Measurements from ENCODE around the gene HOXB2. TPM values are rescaled to one million over a fixed set of nuclear protein-coding genes. Genes with fewer than 3 reads are reported as not detected.

The HOXB2 gene
- total and polyA plus RNA-seq, 8 donors: 0.39 to 5.1 (median 1.8) TPM

DNA sequence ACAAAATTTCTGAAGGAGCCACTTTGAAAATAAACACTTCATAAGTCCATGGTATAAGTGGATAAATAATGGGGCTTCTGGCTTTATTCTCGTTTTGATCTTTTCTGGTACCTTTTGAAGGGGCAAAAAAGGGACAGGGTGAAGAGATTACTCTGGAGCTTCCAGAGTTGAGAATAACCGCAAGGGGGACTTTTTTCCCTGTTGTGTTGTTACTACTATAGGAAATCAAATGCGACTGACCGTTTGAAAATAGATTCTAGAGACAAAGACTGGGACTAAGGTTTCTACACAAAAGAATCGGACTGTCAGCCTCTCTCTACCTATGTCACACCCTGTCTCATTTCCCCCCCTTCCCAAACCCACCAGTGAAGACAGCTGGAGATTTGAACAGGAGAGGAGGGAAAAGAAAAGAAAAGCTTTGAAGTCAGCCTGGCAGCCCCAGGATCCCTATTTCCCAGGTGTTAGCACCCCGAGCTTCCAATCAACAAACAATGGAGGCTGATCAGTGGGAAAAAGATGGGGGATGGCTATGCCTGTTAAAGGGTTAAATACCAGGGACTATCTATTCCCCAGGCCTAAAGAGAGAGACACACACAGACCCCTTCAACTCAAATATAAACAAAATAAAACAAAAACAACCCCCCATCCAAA, 24.9 kb upstream of the HOXB2 start:
- H3K27me3 ChIP-seq: peaks cover 0 to 28% (median 2%) of the 10 kb centered on the region in 4 donors
- no peak overlapping the region for H3K27ac ChIP-seq
- no peaks in the 10 kb centered on the region for H3K4me1 ChIP-seq
- H3K36me3 ChIP-seq: no peaks in the 10 kb centered on the region
- no peak for ATAC-seq
- TF ChIP-seq, protein P1, sequence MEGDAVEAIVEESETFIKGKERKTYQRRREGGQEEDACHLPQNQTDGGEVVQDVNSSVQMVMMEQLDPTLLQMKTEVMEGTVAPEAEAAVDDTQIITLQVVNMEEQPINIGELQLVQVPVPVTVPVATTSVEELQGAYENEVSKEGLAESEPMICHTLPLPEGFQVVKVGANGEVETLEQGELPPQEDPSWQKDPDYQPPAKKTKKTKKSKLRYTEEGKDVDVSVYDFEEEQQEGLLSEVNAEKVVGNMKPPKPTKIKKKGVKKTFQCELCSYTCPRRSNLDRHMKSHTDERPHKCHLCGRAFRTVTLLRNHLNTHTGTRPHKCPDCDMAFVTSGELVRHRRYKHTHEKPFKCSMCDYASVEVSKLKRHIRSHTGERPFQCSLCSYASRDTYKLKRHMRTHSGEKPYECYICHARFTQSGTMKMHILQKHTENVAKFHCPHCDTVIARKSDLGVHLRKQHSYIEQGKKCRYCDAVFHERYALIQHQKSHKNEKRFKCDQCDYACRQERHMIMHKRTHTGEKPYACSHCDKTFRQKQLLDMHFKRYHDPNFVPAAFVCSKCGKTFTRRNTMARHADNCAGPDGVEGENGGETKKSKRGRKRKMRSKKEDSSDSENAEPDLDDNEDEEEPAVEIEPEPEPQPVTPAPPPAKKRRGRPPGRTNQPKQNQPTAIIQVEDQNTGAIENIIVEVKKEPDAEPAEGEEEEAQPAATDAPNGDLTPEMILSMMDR (IDR thresholded peaks at IDR 0.05): no peak
- WGBS, 2 donors: 13 to 16% methylated on average over 6 of the region's 6 CpGs
- H3K4me3 ChIP-seq: peak overlapping the region in 1 of 4 donors; percentile 5
- H3K9me3 ChIP-seq: no peaks in the 10 kb centered on the region
- intact Hi-C loops (cut with DNase I): no loop called here
- DNase-seq: no peak
- FAIRE-seq: no peak

DNA sequence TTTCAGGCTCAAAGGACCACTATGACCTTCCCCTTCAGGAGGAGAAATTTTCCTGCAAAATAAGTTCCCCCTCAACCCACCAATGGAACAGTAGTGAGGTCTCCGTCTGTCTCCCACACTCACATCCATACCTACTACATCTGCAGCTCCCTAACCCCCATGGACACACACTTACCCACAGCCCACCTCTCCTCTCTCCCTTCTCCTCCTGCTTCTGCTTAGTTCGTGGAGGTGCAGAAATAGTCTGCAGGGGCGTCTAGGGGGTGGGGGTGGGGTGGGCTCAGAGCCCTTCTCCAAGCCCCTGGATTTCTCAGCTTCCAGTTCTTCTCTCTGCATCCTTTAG, 24.3 kb upstream of the HOXB2 start:
- no peaks in the 10 kb centered on the region for H3K4me1 ChIP-seq
- H3K4me3 ChIP-seq: peak overlapping the region in 1 of 4 donors; percentile 5
- no peaks in the 10 kb centered on the region for H3K36me3 ChIP-seq
- intact Hi-C loops (cut with DNase I): no loop called here
- WGBS, 2 donors: 7 to 10% methylated on average over 3 of the region's 3 CpGs
- peaks cover 0 to 25% (median 2%) of the 10 kb centered on the region in 4 donors for H3K27me3 ChIP-seq
- no peak overlapping the region for H3K27ac ChIP-seq
- H3K9me3 ChIP-seq: no peaks in the 10 kb centered on the region
- FAIRE-seq (no peak), DNase-seq (no peak), ATAC-seq (no peak)
- TF ChIP-seq, protein P1 (IDR thresholded peaks at IDR 0.05): no peak

DNA sequence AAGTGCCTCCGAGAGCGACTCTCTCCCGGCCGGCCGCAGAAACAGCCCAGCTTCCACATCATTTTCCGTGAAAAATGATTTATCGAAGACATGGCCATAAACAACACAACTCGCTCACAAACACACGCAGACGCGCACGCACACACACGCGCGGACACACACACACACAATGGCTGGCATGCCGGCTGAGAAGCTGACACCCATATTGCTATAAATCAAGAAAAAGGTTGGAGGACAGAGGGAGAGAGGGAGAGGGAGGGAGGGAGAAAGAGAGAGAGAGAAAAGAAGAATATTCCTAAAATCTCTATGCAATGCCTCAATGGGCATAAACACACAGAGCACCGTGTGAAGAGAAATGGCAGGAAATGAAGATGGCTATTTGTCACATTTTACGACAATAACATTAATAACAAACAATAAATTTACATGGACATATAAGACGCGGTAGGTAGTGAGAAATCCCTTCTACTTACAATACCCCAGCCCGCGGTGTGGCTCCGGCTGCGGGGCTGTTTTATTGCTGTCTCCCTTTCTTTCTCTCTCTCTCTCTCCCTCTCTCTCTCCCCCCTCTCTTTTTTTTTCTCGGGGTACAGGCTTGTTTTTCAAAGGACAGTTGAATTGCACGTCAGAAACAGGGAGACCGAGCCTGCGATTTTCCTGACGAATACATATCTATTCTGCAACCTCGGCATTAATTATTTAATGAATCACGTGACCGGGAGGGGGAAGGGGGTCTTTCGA, 23.8 kb upstream of the HOXB2 start:
- WGBS, 2 donors: 8 to 9% methylated on average over 33 of the region's 33 CpGs
- Histone ChIP-seq H3K27ac (no peak overlapping the region), H3K9me3 (no peaks in the 10 kb centered on the region), H3K4me3 (peak overlapping the region in 1 of 4 donors; percentile 5), H3K27me3 (peaks cover 0 to 23% (median 2%) of the 10 kb centered on the region in 4 donors), H3K36me3 (no peaks in the 10 kb centered on the region), H3K4me1 (no peaks in the 10 kb centered on the region)
- DNase-seq: no peak
- TF ChIP-seq, protein P1 (IDR thresholded peaks at IDR 0.05): no peak
- ATAC-seq: no peak
- no peak for FAIRE-seq
- intact Hi-C loops (cut with DNase I): no loop called here

DNA sequence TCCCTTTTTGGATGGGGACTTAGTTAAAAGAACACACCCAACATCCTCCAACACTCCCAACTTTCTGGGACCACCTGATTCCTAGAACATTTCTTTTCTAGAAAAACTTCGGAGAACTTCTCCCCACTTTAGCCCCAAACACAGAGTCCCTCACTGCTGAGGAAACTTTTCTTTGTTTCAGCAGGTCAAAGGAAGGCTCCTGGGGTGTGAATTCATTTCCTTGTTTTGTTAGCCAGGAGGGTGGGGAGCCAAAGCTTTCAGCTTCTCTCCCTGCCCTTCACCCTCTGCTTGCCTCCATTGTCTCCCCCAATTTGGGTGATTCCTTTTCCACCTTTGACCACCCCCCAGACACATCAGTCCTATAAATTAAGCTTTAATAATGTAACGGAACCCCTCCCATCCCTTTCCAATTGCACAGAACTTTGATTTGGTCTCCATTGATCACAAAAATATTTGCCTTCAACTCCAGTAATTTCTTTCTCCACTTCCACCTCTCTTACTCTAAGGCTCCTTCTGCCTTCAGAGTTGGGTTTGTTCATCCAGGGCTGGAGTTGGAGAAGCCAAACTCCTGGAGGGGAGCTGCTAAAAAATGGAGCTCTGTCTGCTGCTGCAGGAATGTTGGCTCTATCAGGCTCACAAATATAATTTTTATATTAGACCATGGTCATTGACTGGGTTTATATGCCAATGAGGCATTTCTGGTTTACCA, 22.9 kb upstream of the HOXB2 start:
- H3K36me3 ChIP-seq: no peaks in the 10 kb centered on the region
- TF ChIP-seq, protein P1 (IDR thresholded peaks at IDR 0.05): no peak
- H3K4me1 ChIP-seq: no peaks in the 10 kb centered on the region
- peaks cover 0 to 27% (median 2%) of the 10 kb centered on the region in 4 donors for H3K27me3 ChIP-seq
- no peak overlapping the region for H3K4me3 ChIP-seq
- no peak for DNase-seq
- no peak overlapping the region for H3K27ac ChIP-seq
- intact Hi-C loops (cut with DNase I): no loop called here
- FAIRE-seq: no peak
- ATAC-seq: no peak
- no peaks in the 10 kb centered on the region for H3K9me3 ChIP-seq
- 36 to 45% methylated on average over 2 of the region's 2 CpGs for WGBS, 2 donors
